GM19193 (cell line): Measurements from ENCODE around the gene DGLUCY.

Experiments used
- POLR2A ChIP-seq: IDR thresholded peaks from 4 replicates; pipeline ENCODE4 v1.6.1; 2011; ENCODE audit not compliant: insufficient read depth, insufficient read length; ENCODE audit errors: extremely low read depth

DGLUCY gene

GRCh38 chr14:91265404-91265803 lies 151.5 kb downstream of the DGLUCY start:
- no peak for TF ChIP-seq POLR2A

- TF ChIP-seq POLR2A, result no peak
These were observed 154.1 kb downstream of the DGLUCY start for GRCh38 chr14:91267965-91268437.

- no peak for TF ChIP-seq POLR2A
These were observed 155.5 kb downstream of the DGLUCY start for GRCh38 chr14:91269076-91269991.

- TF ChIP-seq POLR2A, result no peak
These were observed 156.3 kb downstream of the DGLUCY start for GRCh38 chr14:91270188-91270587.

GRCh38 chr14:91270619-91271018 lies 156.7 kb downstream of the DGLUCY start:
- no peak for TF ChIP-seq POLR2A

- TF ChIP-seq POLR2A, result no peak
These were observed 157.8 kb downstream of the DGLUCY start for GRCh38 chr14:91271639-91272038.

- TF ChIP-seq POLR2A, result no peak
These were observed 158.7 kb downstream of the DGLUCY start for GRCh38 chr14:91272341-91273272.

- no peak for TF ChIP-seq POLR2A
These were observed 159.5 kb downstream of the DGLUCY start for GRCh38 chr14:91273273-91273884.

GRCh38 chr14:91273885-91274273 lies 160.0 kb downstream of the DGLUCY start:
- no peak for TF ChIP-seq POLR2A

GRCh38 chr14:91274796-91275195 lies 160.9 kb downstream of the DGLUCY start:
- no peak for TF ChIP-seq POLR2A
